HG03139 (cell line): ENCODE results near the gene MAGEB17.

ENCODE experiments used
- ATAC-seq: cut with Tn5 transposase; IDR thresholded peaks from one replicate; pipeline ENCODE4 v1.9.1; 2021; ENCODE audit not compliant: unreplicated experiment

MAGEB17 gene

GRCh38 chrX:16208601-16209000, 41.3 kb downstream of the MAGEB17 start:
- no peak for ATAC-seq

GRCh38 chrX:16210061-16210460, 42.8 kb downstream of the MAGEB17 start:
- no peak for ATAC-seq

DNA sequence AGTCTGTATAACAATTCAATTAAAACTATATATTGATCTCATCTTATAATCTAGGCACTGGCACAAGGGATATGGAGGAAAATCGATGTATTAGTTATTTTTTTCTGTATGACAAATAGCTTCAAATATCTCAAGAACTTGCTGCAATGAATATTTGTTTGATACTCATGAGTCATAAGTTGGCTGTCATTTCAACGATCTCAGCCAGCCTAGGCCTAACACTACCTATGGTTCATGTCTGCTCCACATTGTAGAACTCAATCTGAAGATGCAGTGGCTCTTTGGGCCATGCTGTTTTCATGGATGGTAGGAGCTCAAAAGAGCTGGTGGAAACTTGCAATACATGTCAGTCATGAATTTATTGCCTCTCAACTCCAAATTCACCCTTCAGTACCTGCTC, 44.7 kb downstream of the MAGEB17 start:
- no peak for ATAC-seq

GRCh38 chrX:16212436-16212835, 45.2 kb downstream of the MAGEB17 start:
- no peak for ATAC-seq

- ATAC-seq: no peak
Measured at GRCh38 chrX:16213961-16214360, 46.7 kb downstream of the MAGEB17 start.

GRCh38 chrX:16215660-16216059, 48.4 kb downstream of the MAGEB17 start:
- no peak for ATAC-seq
